ENCODE data around the gene WWOX. TPM values are rescaled to one million over a fixed set of nuclear protein-coding genes. Genes with fewer than 3 reads are reported as not detected.

The WWOX gene
- polyA plus RNA-seq, 1 donor (not counting 4 experiments of a cell fraction or from before 2014, with no cell fraction given): 5.1 TPM

DNA sequence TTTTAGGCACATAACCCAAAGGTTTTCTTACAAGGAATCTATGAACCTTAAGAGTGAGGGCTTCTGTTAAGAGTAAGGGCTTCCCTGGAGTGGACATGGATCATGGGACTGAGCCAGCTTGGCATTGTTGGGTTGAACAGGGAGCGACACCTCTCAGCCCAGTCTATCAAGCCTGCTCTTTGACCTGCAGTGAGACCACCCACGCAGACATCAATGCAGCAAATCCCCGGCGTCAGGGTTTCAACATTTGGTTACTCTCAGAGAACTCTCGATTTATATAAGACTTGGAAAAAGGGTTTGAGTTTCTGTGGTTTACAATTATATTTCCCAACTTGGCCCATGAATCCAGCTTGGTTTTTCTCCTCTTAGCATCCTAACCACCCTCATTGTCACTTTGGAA is 299.9 kb downstream of the WWOX start:
- Histone ChIP-seq H3K27me3 (ENCODE audit: control insufficient read depth, extremely low read depth, insufficient read depth, low read length) (no peaks in the 10 kb centered on the region), H3K4me1 (ENCODE audit: control insufficient read depth, extremely low read depth, insufficient read depth, low read length) (no peaks in the 10 kb centered on the region), H3K36me3 (ENCODE audit: control insufficient read depth in 2 of 2, extremely low read depth in 1 of 2, insufficient read depth in 2 of 2, low read length in 2 of 2) (no peaks in the 10 kb centered on the region), H3K4me2 (ENCODE audit: control insufficient read depth, extremely low read depth, insufficient read depth, low read depth, low read length) (no peak overlapping the region), H4K20me1 (ENCODE audit: control insufficient read depth, extremely low read depth, insufficient read depth, low read length) (no peaks in the 10 kb centered on the region), H3K9me3 (ENCODE audit: control insufficient read depth, low read depth, low read length) (no peaks in the 10 kb centered on the region), H3K27ac (ENCODE audit: control insufficient read depth, insufficient read depth, low read length) (no peak overlapping the region), H3K9ac (ENCODE audit: control insufficient read depth, extremely low read depth, insufficient read depth, low read length) (no peak overlapping the region), H2AFZ (ENCODE audit: control insufficient read depth, low read length) (no peak overlapping the region), H3K79me2 (ENCODE audit: control insufficient read depth, insufficient read depth, low read length) (no peaks in the 10 kb centered on the region), H3K9me1 (ENCODE audit: control insufficient read depth, extremely low read depth, insufficient read depth, low read length) (no peaks in the 10 kb centered on the region), H3K4me3 (ENCODE audit: control insufficient read depth in 2 of 3, extremely low read depth in 1 of 3, insufficient read depth in 2 of 3, low read depth in 1 of 3, low read length in 3 of 3) (no peak overlapping the region)
- dilution Hi-C loops (cut with MboI; ENCODE audit: extremely low pct_ligation_motif_present, low sequenced_read_pairs): no loop called here
- TF ChIP-seq EZH2 (IDR thresholded peaks at IDR 0.05; ENCODE audit: low read length): no peak
- TF ChIP-seq, protein P1, sequence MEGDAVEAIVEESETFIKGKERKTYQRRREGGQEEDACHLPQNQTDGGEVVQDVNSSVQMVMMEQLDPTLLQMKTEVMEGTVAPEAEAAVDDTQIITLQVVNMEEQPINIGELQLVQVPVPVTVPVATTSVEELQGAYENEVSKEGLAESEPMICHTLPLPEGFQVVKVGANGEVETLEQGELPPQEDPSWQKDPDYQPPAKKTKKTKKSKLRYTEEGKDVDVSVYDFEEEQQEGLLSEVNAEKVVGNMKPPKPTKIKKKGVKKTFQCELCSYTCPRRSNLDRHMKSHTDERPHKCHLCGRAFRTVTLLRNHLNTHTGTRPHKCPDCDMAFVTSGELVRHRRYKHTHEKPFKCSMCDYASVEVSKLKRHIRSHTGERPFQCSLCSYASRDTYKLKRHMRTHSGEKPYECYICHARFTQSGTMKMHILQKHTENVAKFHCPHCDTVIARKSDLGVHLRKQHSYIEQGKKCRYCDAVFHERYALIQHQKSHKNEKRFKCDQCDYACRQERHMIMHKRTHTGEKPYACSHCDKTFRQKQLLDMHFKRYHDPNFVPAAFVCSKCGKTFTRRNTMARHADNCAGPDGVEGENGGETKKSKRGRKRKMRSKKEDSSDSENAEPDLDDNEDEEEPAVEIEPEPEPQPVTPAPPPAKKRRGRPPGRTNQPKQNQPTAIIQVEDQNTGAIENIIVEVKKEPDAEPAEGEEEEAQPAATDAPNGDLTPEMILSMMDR (optimal IDR thresholded peaks at IDR 0.05 in 1 of 3, IDR thresholded peaks at IDR 0.05 in 1 of 3, conservative IDR thresholded peaks at IDR 0.05 in 1 of 3; ENCODE audit: extremely low read depth in 1 of 3, insufficient read depth in 2 of 3, low read length in 3 of 3): no peak
- DNase-seq (ENCODE audit: low read depth, low spot score): no peak
- no peak for FAIRE-seq

DNA sequence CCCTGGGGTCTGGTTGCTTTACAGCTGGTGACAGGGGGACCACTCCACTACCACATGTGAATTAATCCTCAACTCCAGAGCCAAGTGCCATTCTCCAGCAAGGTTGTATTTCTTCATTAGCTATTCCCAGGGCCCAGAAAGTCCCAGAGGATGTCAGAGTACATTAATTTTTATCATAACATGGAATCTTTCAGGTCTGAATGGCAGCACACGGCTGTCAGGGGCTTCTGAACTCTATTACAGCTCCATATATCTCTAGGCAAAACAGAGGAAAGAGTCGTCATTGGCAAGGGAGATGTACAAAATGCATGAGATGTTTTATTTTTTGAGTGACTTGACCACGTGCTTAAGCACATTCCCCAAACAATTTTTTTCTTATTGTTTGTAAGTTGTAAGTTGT is 303.4 kb downstream of the WWOX start:
- Histone ChIP-seq H3K9ac (ENCODE audit: control insufficient read depth, extremely low read depth, insufficient read depth, low read length) (no peak overlapping the region), H2AFZ (ENCODE audit: control insufficient read depth, low read length) (no peak overlapping the region), H3K36me3 (ENCODE audit: control insufficient read depth in 2 of 2, extremely low read depth in 1 of 2, insufficient read depth in 2 of 2, low read length in 2 of 2) (no peaks in the 10 kb centered on the region), H4K20me1 (ENCODE audit: control insufficient read depth, extremely low read depth, insufficient read depth, low read length) (no peaks in the 10 kb centered on the region), H3K79me2 (ENCODE audit: control insufficient read depth, insufficient read depth, low read length) (no peaks in the 10 kb centered on the region), H3K4me2 (ENCODE audit: control insufficient read depth, extremely low read depth, insufficient read depth, low read depth, low read length) (no peak overlapping the region), H3K9me3 (ENCODE audit: control insufficient read depth, low read depth, low read length) (no peaks in the 10 kb centered on the region), H3K27ac (ENCODE audit: control insufficient read depth, insufficient read depth, low read length) (no peak overlapping the region), H3K4me3 (ENCODE audit: control insufficient read depth in 2 of 3, extremely low read depth in 1 of 3, insufficient read depth in 2 of 3, low read depth in 1 of 3, low read length in 3 of 3) (no peak overlapping the region), H3K9me1 (ENCODE audit: control insufficient read depth, extremely low read depth, insufficient read depth, low read length) (no peaks in the 10 kb centered on the region), H3K27me3 (ENCODE audit: control insufficient read depth, extremely low read depth, insufficient read depth, low read length) (no peaks in the 10 kb centered on the region), H3K4me1 (ENCODE audit: control insufficient read depth, extremely low read depth, insufficient read depth, low read length) (no peaks in the 10 kb centered on the region)
- FAIRE-seq (no peak), DNase-seq (ENCODE audit: low read depth, low spot score) (no peak)
- dilution Hi-C loops (cut with MboI; ENCODE audit: extremely low pct_ligation_motif_present, low sequenced_read_pairs): no loop called here
- TF ChIP-seq EZH2 (IDR thresholded peaks at IDR 0.05; ENCODE audit: low read length): no peak
- TF ChIP-seq, protein P1 (optimal IDR thresholded peaks at IDR 0.05 in 1 of 3, IDR thresholded peaks at IDR 0.05 in 1 of 3, conservative IDR thresholded peaks at IDR 0.05 in 1 of 3; ENCODE audit: extremely low read depth in 1 of 3, insufficient read depth in 2 of 3, low read length in 3 of 3): no peak

Data from keratinocyte (primary cell).